Psoas muscle (tissue), 8 donors: ENCODE measurements around the gene MICALL2. TPM values are rescaled to one million over a fixed set of nuclear protein-coding genes. Genes with fewer than 3 reads are reported as not detected.

Source experiments
- ATAC-seq, 4 donors: fragments of 200-7000 bp; cut with Tn5 transposase; one replicate each; pipeline ENCODE4 v1.9.1; 2020; ENCODE audit warnings: moderate library complexity in 3 of 4, mild to moderate bottlenecking in 2 of 4
- DNase-seq, 2 donors: peaks; one replicate each; pipeline ENCODE4 v3.0.0-alpha.2; 2020
- H3K27ac ChIP-seq: fragments of 200-600 bp; one replicate; pipeline ENCODE4 v1.8.0; 2022
- H3K27me3 ChIP-seq, 3 donors: fragments of 200-600 bp in 1 of 3; one replicate each; pipeline versions ENCODE4 v1.6.1 to v1.8.0; 2013 to 2022; ENCODE audit warnings: low read length in 2 of 3, mild to moderate bottlenecking in 2 of 3, moderate library complexity in 1 of 3; ENCODE audit not compliant: insufficient read depth in 3 of 3
- H3K36me3 ChIP-seq, 2 donors: fragments of 200-600 bp in 1 of 2; one replicate each; pipeline versions ENCODE4 v1.6.1 to v1.8.0; 2013 to 2022; ENCODE audit warnings: low read depth in 1 of 2, mild to moderate bottlenecking in 1 of 2, moderate library complexity in 1 of 2; ENCODE audit not compliant: insufficient read depth in 1 of 2
- H3K4me1 ChIP-seq: fragments of 200-600 bp; one replicate; pipeline ENCODE4 v1.8.0; 2022
- H3K4me3 ChIP-seq: fragments of 200-600 bp; one replicate; pipeline ENCODE4 v1.8.0; 2022; ENCODE audit warnings: mild to moderate bottlenecking
- H3K9me3 ChIP-seq: fragments of 200-600 bp; one replicate; pipeline ENCODE4 v1.8.0; 2022
- CTCF ChIP-seq: fragments of 200-600 bp; IDR thresholded peaks from one replicate; pipeline ENCODE4 v1.8.0; 2022; ENCODE audit warnings: antibody characterized with exemption
- WGBS, 3 donors: extraction: QIAGEN DNeasy Blood & Tissue Kit; methylation state at CpG; one replicate each; pipeline versions ENCODE4 v1.1.6 to v1.1.7; 2013; 5-methylcytosine and 5-hydroxymethylcytosine counted together
- intact Hi-C, 2 donors: fragments of 100-400 bp; cut with DNase I; formaldehyde crosslinking; loops; one replicate each; pipeline versions ENCODE4 v1.11.0 to v1.14.2; 2022
- polyA plus RNA-seq, 3 donors: library from polyadenylated mRNA; stranded (reverse); fragments of 200-250 nt; gene quantifications; one replicate each; pipeline ENCODE4 v1.2.3, GENCODE V29; 2013
- total RNA-seq, 4 donors: library from RNA; stranded (reverse); fragmentation: NEBNext Ultra II Directional in 2 of 4; extraction: Animal tissue kit (Norgen Biotek cat#: 25700) in 2 of 4; gene quantifications; one replicate each; pipeline versions ENCODE4 v1.2.1 to v1.2.4, GENCODE V29; 2021 to 2023
- donor health status: healthy with polysubstance abuse.
- donor health status: DM: no; HTN: no; CAD: no; lungs with moderate emphysema.
- donor health status: Bipolar disorder and iron deficiency.
- donor health status: healthy.
- donor health status: DM: yes; HTN: yes; CAD: no.
- donor health status: DM: no; HTN: no; CAD: no.
- donor health status: DM: no; HTN: no; CAD: no.
- donor health status: DM: yes; HTN: yes; CAD: no.

MICALL2 gene
- total and polyA plus RNA-seq, 7 donors = 4.6 to 12.0 (median 5.8) TPM

DNA sequence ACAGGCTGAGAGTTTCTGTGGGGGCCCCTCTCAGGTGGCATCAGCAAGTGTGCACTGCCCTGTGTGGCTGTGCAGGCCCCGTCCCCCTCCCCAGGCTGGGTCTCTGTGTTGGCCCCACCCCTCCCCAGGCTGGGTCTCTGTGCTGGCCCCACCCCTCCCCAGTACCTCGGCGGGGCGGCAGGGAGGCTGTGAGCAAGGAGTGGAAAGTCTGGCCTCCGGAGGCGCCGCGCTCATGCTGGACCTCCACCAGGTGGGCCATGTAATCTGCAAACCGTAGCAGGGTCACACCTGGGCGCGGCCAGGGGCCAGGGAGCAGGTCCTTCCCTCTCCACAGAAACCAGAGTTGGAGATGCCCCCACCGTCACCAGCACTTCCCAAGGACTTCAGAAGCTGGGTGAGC, 21.4 kb upstream of the MICALL2 start:
- H3K9me3 ChIP-seq = no peaks in the 10 kb centered on the region
- ATAC-seq (no peak), DNase-seq (no peak)
- intact Hi-C loops = no loop called here
- peaks cover 5 to 100% of the 10 kb centered on the region in 2 donors for H3K36me3 ChIP-seq
- 81 to 90% (median 85%) methylated on average over 9 to 12 of the region's 12 CpGs for whole genome bisulfite sequencing, 3 donors
- H3K4me1 ChIP-seq = no peaks in the 10 kb centered on the region
- H3K4me3 ChIP-seq = no peak overlapping the region
- no peak for TF ChIP-seq CTCF
- H3K27ac ChIP-seq = no peak overlapping the region
- H3K27me3 ChIP-seq = no peaks in the 10 kb centered on the region

DNA sequence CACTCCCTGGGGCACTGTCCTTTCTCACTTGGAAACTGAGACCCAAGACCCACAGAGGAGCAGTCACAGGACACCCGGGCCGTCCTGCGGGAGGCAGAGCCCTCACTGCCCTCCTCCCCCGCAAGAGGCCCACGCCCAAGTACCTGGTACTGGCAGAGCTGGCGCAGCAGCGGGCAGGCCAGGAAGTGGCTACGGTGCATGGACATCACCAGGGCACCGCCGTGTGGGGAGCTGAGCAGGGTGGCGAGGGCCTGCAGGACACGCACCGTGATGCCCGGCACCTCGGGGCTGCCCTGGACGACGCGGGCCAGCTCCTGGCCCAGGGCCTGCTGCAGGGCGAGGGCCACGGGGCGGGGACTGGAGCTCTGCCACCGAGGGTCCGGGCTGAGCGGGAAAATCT, 20.0 kb upstream of the MICALL2 start:
- intact Hi-C loops = loop anchor here in 1 of 2 donors (2.0 to 10.0 kb wide), 2 partner anchors 16 to 254 kb away; no protein-coding TSS in a partner anchor
- 81 to 89% (median 82%) methylated on average over 21 to 24 of the region's 24 CpGs for WGBS, 3 donors
- ATAC-seq = no peak

DNA sequence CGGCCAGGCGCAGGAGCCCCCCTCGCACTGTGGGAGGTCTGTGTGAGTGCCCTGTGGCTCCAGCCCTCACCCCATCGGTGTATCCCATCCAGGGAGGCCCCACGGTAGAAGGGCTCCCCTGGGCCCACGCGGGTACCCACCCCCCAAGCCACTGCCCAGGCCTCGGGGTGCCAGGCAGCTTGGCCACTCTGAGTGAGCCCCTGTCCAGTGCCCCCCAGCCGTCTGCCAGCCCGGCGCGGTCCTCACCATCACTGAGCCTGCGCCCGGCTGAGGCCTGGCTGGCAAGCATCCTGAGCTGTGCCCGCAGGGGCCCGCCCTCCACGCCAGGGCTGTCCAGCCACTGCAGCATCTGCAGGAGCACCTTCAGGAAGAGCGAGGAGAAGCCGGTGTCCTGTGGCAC, 19.2 kb upstream of the MICALL2 start:
- TF ChIP-seq CTCF = no peak
- no peak for DNase-seq
- ATAC-seq = no peak
- Histone ChIP-seq H3K9me3 (no peaks in the 10 kb centered on the region), H3K36me3 (peaks cover 5 to 100% of the 10 kb centered on the region in 2 donors), H3K27ac (no peak overlapping the region), H3K4me1 (no peaks in the 10 kb centered on the region), H3K4me3 (no peak overlapping the region), H3K27me3 (no peaks in the 10 kb centered on the region)
- intact Hi-C loops = loop anchor here in 1 of 2 donors (2.0 to 10.0 kb wide), 2 partner anchors 16 to 254 kb away; no protein-coding TSS in a partner anchor
- 89 to 94% (median 92%) methylated on average over 15 to 19 of the region's 19 CpGs for WGBS, 3 donors

More for the DNA sequence above, 20.0 kb upstream of the MICALL2 start:
- DNase-seq = no peak
- no peak overlapping the region for H3K27ac ChIP-seq
- H3K27me3 ChIP-seq = no peaks in the 10 kb centered on the region
- no peak for TF ChIP-seq CTCF
- no peaks in the 10 kb centered on the region for H3K4me1 ChIP-seq
- no peak overlapping the region for H3K4me3 ChIP-seq
- peaks cover 5 to 100% of the 10 kb centered on the region in 2 donors for H3K36me3 ChIP-seq
- no peaks in the 10 kb centered on the region for H3K9me3 ChIP-seq

- H3K27ac ChIP-seq = no peak overlapping the region
- intact Hi-C loops = loop anchor here in 1 of 2 donors (10.0 kb wide), 1 partner anchor 252 kb away; no protein-coding TSS in a partner anchor
- TF ChIP-seq CTCF = no peak
- H3K4me3 ChIP-seq = no peak overlapping the region
- no peaks in the 10 kb centered on the region for H3K9me3 ChIP-seq
- WGBS, 3 donors = 89 to 95% (median 92%) methylated on average over 13 to 15 of the region's 15 CpGs
- H3K4me1 ChIP-seq = no peaks in the 10 kb centered on the region
- ATAC-seq (no peak), DNase-seq (no peak)
- peaks cover 7 to 100% of the 10 kb centered on the region in 2 donors for H3K36me3 ChIP-seq
- H3K27me3 ChIP-seq = no peaks in the 10 kb centered on the region
These were observed 17.6 kb upstream of the MICALL2 start for GRCh38 chr7:1476859-1477258.

GRCh38 chr7:1475991-1476390, 16.7 kb upstream of the MICALL2 start:
- 89 to 93% (median 90%) methylated on average over 20 to 22 of the region's 22 CpGs for WGBS, 3 donors
- H3K36me3 ChIP-seq = peaks cover 7 to 100% of the 10 kb centered on the region in 2 donors
- H3K27ac ChIP-seq = no peak overlapping the region
- no peaks in the 10 kb centered on the region for H3K9me3 ChIP-seq
- DNase-seq (no peak), ATAC-seq (no peak)
- no peaks in the 10 kb centered on the region for H3K27me3 ChIP-seq
- no peak overlapping the region for H3K4me3 ChIP-seq
- H3K4me1 ChIP-seq = no peaks in the 10 kb centered on the region
- no peak for TF ChIP-seq CTCF
- intact Hi-C loops = loop anchor here in 1 of 2 donors (10.0 kb wide), 1 partner anchor 251 kb away; no protein-coding TSS in a partner anchor
